Transverse colon (tissue), 4 donors: ENCODE data around the gene AQP5. TPM values are rescaled to one million over a fixed set of nuclear protein-coding genes. Genes with fewer than 3 reads are reported as not detected.
A peak's percentile ranks its signal among the peaks of the same experiment; 100 is the strongest.

Source experiments
- DNase-seq: peaks from one replicate; pipeline ENCODE4 v3.0.0-alpha.2; 2019
- H3K27ac ChIP-seq, 4 donors: fragments of 200-600 bp; sonication (generic); 2 replicates each; pipeline ENCODE4 v1.5.1; 2016 to 2018; ENCODE audit warnings: inconsistent platforms in 4 of 4
- H3K27me3 ChIP-seq: fragments of 200-600 bp; sonication (generic); 2 replicates; pipeline ENCODE4 v1.5.1; 2017; ENCODE audit warnings: inconsistent platforms
- H3K36me3 ChIP-seq, 4 donors: fragments of 200-600 bp; sonication (generic); 2 replicates each; pipeline ENCODE4 v1.5.1; 2017 to 2019; ENCODE audit warnings: inconsistent platforms in 4 of 4
- H3K4me1 ChIP-seq, 4 donors: fragments of 200-600 bp; sonication (generic); 2 replicates each; pipeline ENCODE4 v1.5.1; 2017 to 2020; ENCODE audit warnings: inconsistent platforms in 4 of 4
- H3K4me3 ChIP-seq, 4 donors: fragments of 200-600 bp; sonication (generic); 1 replicate in 1 of 4; 2 replicates in 3 of 4; pipeline versions ENCODE4 v1.5.1 to v1.6.1; 2017 to 2019; ENCODE audit warnings: inconsistent platforms in 4 of 4
- H3K9me3 ChIP-seq, 2 donors: fragments of 200-600 bp; sonication (generic); 2 replicates each; pipeline ENCODE4 v1.5.1; 2017 to 2019; ENCODE audit warnings: inconsistent platforms in 2 of 2
- EP300 ChIP-seq: sonication (generic); formaldehyde crosslinking; IDR thresholded peaks from one replicate; pipeline ENCODE4 v1.6.1; 2017; ENCODE audit warnings: antibody characterized with exemption, low read depth
- POLR2A ChIP-seq: fragments of 450-650 bp; IDR thresholded peaks from one replicate; pipeline ENCODE4 v1.6.1; 2016; ENCODE audit warnings: antibody characterized with exemption, mild to moderate bottlenecking, moderate library complexity
- POLR2AphosphoS5 ChIP-seq, 3 donors: sonication (generic); formaldehyde crosslinking; IDR thresholded peaks; one replicate each; pipeline ENCODE4 v1.6.1; 2016; ENCODE audit warnings: antibody characterized with exemption in 3 of 3
- WGBS, 2 donors: methylation state at CpG; one replicate each; pipeline ENCODE4 v1.1.5; 2018; ENCODE audit warnings: low coverage in 1 of 2; 5-methylcytosine and 5-hydroxymethylcytosine counted together
- in situ Hi-C, 4 donors: fragments of 200-750 bp; cut with MboI; loops; one replicate each; pipeline versions ENCODE4 v1.15.0 to v1.15.1; 2017; ENCODE audit warnings: low sequenced_read_pairs in 3 of 4, low pct_ligation_motif_present in 1 of 4, low pct_unique_long_range_greater_than_20kb in 1 of 4
- intact Hi-C: fragments of 100-400 bp; cut with DNase I; formaldehyde crosslinking; loops from one replicate; pipeline ENCODE4 v1.15.1; 2023; ENCODE audit warnings: low total_unique reads
- total RNA-seq, 4 donors: library from RNA; depleted of rRNA; stranded (reverse); fragments of >200 nt; gene quantifications; one replicate each; pipeline ENCODE4 v1.1.0, GENCODE V29; 2016
- TF ChIP-seq, protein P1 (sequence below), 5 experiments: fragments of 200-600 bp in 3 of 5; fragments of 450-650 bp in 2 of 5; sonication (generic) in 3 of 5; IDR thresholded peaks; 1 replicate in 2 of 5; 2 replicates in 3 of 5; pipeline ENCODE4 v1.5.1; 2016 to 2017; ENCODE audit warnings: antibody characterized with exemption in 5 of 5, inconsistent platforms in 3 of 5, mild to moderate bottlenecking in 2 of 5, moderate library complexity in 1 of 5

Gene AQP5
- total RNA-seq, 4 donors from 2014 or later = not detected

DNA sequence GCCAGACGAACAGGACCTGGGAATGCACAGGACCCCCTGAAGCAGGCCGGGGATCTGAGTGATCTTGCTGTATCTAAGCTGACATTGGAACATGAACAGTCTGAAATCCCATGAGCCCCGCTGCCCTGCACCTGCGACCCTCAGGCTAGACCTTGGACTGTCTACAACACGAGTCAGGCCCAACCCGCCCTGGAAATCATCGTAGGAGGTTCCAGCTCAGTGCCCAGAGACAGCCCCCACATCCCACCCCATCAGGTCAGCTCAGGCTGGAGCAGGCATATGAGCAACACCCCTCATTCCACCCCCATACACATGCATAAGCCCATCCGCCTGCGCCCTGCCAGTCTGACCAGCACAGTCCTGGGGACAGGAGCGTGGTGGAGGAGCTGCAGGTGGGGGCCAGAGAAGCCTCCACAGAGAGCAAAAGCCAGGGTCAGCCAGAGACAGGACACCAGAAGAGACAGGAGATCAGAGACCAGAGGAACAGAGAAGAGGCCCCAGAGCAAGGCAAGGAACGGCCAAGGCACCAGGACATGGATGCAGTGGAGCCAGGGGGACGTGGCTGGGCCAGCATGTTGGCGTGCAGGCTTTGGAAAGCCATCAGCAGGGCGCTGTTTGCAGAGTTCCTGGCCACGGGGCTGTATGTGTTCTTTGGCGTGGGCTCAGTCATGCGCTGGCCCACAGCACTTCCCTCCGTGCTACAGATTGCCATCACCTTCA is 11.1 kb downstream of the AQP5 start, which contains the start of gene AQP6:
TSS of gene AQP6 (plus strand) at position 307 of the 720 bp plus-strand sequence. CDS start at position 534, 227 bp downstream.
- H3K27me3 ChIP-seq = peaks cover 22% of the 10 kb centered on the region
- peaks cover 0 to 15% (median 6%) of the 10 kb centered on the region in 4 donors for H3K4me1 ChIP-seq
- 73% methylated on average over 15 of the region's 18 CpGs; no CpG with 5 or more reads in 1 of the 2 donors for WGBS, 2 donors
- no peaks in the 10 kb centered on the region for H3K36me3 ChIP-seq
- H3K9me3 ChIP-seq = no peaks in the 10 kb centered on the region
- H3K27ac ChIP-seq = no peak within 1 kb of the TSS
- H3K4me3 ChIP-seq = no peak within 1 kb of the TSS
- in situ Hi-C loops (loop anchor here in 3 of 4 donors (5.0 to 25.0 kb wide), 4 partner anchors 80 to 214 kb away; partner anchors contain the start of gene ASIC1 (in 2 of the 3)), intact Hi-C loops (loop anchor here (2.0 kb wide), 1 partner anchor 84 kb away; the partner anchor contains the start of gene ASIC1)
- DNase-seq = no peak
- no peak for TF ChIP-seq POLR2AphosphoS5 (IDR thresholded peaks at IDR 0.05)

DNA sequence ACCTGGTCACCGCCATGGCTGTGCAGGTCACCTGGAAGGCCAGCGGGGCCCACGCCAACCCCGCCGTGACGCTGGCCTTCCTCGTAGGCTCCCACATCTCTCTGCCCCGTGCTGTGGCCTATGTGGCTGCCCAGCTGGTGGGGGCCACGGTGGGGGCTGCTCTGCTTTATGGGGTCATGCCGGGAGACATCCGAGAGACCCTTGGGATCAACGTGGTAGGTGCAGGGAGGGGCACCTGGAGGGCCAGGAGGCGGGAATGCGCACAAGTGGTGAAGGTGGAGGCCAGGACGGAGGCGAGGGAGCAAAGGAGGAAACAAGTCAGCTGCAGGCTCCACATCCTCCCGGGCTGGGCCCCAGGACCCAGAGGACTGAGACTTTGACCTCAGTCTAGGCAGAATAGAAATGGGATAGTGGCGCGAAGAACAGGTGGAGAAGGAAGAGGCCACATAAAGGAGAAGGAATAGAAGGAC is 11.7 kb downstream of the AQP5 start:
- Histone ChIP-seq H3K4me3 (no peak overlapping the region), H3K27ac (no peak overlapping the region), H3K9me3 (no peaks in the 10 kb centered on the region), H3K36me3 (no peaks in the 10 kb centered on the region), H3K27me3 (peaks cover 16% of the 10 kb centered on the region), H3K4me1 (peaks cover 0 to 14% (median 6%) of the 10 kb centered on the region in 4 donors)
- TF ChIP-seq, protein P1, sequence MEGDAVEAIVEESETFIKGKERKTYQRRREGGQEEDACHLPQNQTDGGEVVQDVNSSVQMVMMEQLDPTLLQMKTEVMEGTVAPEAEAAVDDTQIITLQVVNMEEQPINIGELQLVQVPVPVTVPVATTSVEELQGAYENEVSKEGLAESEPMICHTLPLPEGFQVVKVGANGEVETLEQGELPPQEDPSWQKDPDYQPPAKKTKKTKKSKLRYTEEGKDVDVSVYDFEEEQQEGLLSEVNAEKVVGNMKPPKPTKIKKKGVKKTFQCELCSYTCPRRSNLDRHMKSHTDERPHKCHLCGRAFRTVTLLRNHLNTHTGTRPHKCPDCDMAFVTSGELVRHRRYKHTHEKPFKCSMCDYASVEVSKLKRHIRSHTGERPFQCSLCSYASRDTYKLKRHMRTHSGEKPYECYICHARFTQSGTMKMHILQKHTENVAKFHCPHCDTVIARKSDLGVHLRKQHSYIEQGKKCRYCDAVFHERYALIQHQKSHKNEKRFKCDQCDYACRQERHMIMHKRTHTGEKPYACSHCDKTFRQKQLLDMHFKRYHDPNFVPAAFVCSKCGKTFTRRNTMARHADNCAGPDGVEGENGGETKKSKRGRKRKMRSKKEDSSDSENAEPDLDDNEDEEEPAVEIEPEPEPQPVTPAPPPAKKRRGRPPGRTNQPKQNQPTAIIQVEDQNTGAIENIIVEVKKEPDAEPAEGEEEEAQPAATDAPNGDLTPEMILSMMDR (IDR thresholded peaks at IDR 0.05) = no peak
- TF ChIP-seq POLR2A = no peak
- in situ Hi-C loops (loop anchor here in 3 of 4 donors (5.0 to 25.0 kb wide), 4 partner anchors 79 to 214 kb away; partner anchors contain the start of gene ASIC1 (in 2 of the 3)), intact Hi-C loops (loop anchor here (2.0 kb wide), 1 partner anchor 83 kb away; the partner anchor contains the start of gene ASIC1)
- DNase-seq = no peak
- 62 to 79% methylated on average over 6 to 19 of the region's 19 CpGs for WGBS, 2 donors

DNA sequence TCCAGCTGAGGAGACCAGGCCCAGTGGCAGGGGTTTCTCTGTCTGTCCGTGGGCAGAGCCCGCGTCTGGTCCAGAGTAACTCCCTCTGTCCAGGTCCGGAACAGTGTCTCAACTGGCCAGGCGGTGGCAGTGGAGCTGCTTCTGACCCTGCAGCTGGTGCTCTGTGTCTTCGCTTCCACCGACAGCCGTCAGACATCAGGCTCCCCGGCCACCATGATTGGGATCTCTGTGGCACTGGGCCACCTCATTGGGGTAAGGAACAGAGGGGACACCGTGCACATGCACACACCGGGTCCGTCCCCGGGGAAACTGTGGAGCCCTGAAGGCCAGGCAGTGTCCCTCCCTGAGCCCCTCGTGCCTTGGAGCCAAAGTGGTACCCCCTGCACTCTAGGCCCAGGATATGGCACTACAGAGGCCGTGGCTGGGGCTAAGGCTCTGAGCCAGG is 12.6 kb downstream of the AQP5 start:
- H3K4me1 ChIP-seq = peaks cover 0 to 14% (median 6%) of the 10 kb centered on the region in 4 donors
- H3K36me3 ChIP-seq = no peaks in the 10 kb centered on the region
- H3K4me3 ChIP-seq = no peak overlapping the region
- WGBS, 2 donors = 73% methylated on average over 14 of the region's 15 CpGs; no CpG with 5 or more reads in 1 of the 2 donors
- peak overlapping the region in 2 of 4 donors; percentile 32 to 68 for H3K27ac ChIP-seq
- H3K27me3 ChIP-seq = peaks cover 7% of the 10 kb centered on the region
- TF ChIP-seq POLR2AphosphoS5 (IDR thresholded peaks at IDR 0.05) = no peak
- TF ChIP-seq, protein P1 (IDR thresholded peaks at IDR 0.05) = peak; percentile 41 to 58 (median 44)
- in situ Hi-C loops (loop anchor here in 3 of 4 donors (5.0 to 25.0 kb wide), 4 partner anchors 78 to 213 kb away; partner anchors contain the start of gene ASIC1 (in 2 of the 3)), intact Hi-C loops (no loop called here)
- H3K9me3 ChIP-seq = no peaks in the 10 kb centered on the region
- peak; percentile 65 for DNase-seq

DNA sequence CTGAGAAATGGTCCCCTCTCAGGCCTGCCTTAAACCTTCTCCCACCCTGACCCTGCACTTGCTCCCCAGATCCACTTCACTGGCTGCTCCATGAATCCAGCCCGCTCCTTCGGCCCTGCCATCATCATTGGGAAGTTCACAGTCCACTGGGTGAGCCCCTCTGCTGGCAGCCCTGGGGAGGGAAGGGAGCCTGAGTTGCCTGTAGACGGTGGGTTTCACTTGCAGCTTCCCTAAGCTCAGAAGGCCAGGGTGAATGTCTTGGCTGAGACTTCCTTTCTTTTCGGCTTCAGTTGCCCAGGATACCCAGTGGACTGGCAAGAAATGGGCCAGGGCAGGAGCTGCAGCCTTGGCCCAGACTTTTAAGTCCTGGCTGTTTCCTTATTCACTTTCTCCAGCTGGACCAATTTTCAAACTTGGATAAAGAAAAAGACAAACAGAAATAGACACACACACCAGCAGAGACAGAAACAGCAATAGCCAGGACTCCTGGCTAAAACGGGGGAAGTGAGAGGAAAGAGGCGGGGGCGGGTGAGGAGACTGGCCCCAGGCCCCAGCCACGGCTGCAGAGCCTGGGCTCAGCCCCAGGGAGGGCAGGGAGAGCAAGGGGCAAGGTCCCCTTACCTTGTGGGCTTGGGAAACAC is 13.1 kb downstream of the AQP5 start:
- in situ Hi-C loops = loop anchor here in 3 of 4 donors (5.0 to 25.0 kb wide), 4 partner anchors 78 to 213 kb away; partner anchors contain the start of gene ASIC1 (in 2 of the 3)
- no peaks in the 10 kb centered on the region for H3K9me3 ChIP-seq
- intact Hi-C loops = no loop called here

More for the DNA sequence above, 13.1 kb downstream of the AQP5 start:
- H3K4me1 ChIP-seq = peaks cover 0 to 14% (median 6%) of the 10 kb centered on the region in 4 donors
- peak overlapping the region in 3 of 4 donors; percentile 32 to 68 (median 38) for H3K27ac ChIP-seq
- peaks cover 2% of the 10 kb centered on the region for H3K27me3 ChIP-seq
- no peaks in the 10 kb centered on the region for H3K36me3 ChIP-seq
- no peak overlapping the region for H3K4me3 ChIP-seq
- WGBS, 2 donors = 65% methylated on average over 8 of the region's 8 CpGs; no CpG with 5 or more reads in 1 of the 2 donors
- no peak for DNase-seq
- TF ChIP-seq POLR2A (no peak), EP300 (no peak), POLR2AphosphoS5 (IDR thresholded peaks at IDR 0.05) (no peak)
- TF ChIP-seq, protein P1 (IDR thresholded peaks at IDR 0.05) = no peak
